ENCODE results near the gene TBC1D17.

TBC1D17 gene

GRCh38 chr19:49882643-49883042, 5.1 kb downstream of the TBC1D17 start:
- peaks cover 17% of the 10 kb centered on the region; the same call in 1 of the 2 replicates for H3K36me3 ChIP-seq (ENCODE audit: insufficient read depth, low read length)

DNA sequence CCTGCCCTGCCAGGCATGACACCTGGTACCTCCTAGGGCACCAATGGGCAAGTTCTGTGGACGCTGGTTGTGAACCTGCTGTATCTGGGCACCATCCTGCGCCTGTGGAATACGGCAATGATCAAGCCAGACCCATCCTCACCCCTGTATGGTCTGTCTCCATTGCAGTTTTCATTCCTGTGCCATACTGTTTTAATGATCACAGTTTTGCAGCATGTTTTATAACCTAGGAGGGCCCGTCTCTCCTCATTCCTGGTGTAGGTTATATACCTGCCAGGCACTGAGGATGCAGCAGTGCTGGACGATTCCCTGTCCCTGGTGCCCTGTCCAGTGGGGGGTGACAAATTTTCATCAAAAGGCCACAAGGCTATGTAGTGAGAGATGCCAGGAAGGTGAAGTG, 5.6 kb downstream of the TBC1D17 start:
- Histone ChIP-seq H3K27me3 (ENCODE audit: insufficient read depth, low read length, poor library complexity, severe bottlenecking) (no peaks in the 10 kb centered on the region), H2AFZ (ENCODE audit: low read length) (no peak overlapping the region), H3K9me3 (ENCODE audit: insufficient read depth, low read depth, low read length) (no peaks in the 10 kb centered on the region), H3K4me3 (ENCODE audit: low read length, poor library complexity, severe bottlenecking) (no peak overlapping the region), H3K36me3 (ENCODE audit: insufficient read depth, low read length) (peaks cover 17% of the 10 kb centered on the region; the same call in 1 of the 2 replicates), H4K20me1 (ENCODE audit: insufficient read depth, low read length, poor library complexity, severe bottlenecking) (peaks cover 6% of the 10 kb centered on the region), H3K9me2 (replicated peaks; ENCODE audit: low read depth, low read length) (no peaks in the 10 kb centered on the region), H3F3A (ENCODE audit: low read depth) (no peaks in the 10 kb centered on the region), H3K79me2 (ENCODE audit: insufficient read depth, low read length) (peaks cover 12% of the 10 kb centered on the region; the same call in 1 of the 2 replicates), H3K4me1 (ENCODE audit: insufficient read depth, low read length, poor library complexity, severe bottlenecking) (peaks cover 12% of the 10 kb centered on the region), H3K9ac (ENCODE audit: low read depth, low read length, poor library complexity, severe bottlenecking) (no peak overlapping the region), H3K4me2 (ENCODE audit: low read depth, low read length, poor library complexity, severe bottlenecking) (no peak overlapping the region)
- TF ChIP-seq CTCF (conservative IDR thresholded peaks at IDR 0.05; ENCODE audit: low read length) (no peak), EZH2phosphoT487 (IDR thresholded peaks at IDR 0.05; ENCODE audit: borderline replicate concordance) (no peak)

More at GRCh38 chr19:49882643-49883042, 5.1 kb downstream of the TBC1D17 start:
- Histone ChIP-seq H3K79me2 (ENCODE audit: insufficient read depth, low read length) (peaks cover 13% of the 10 kb centered on the region; the same call in 1 of the 2 replicates), H3K9ac (ENCODE audit: low read depth, low read length, poor library complexity, severe bottlenecking) (no peak overlapping the region), H3F3A (ENCODE audit: low read depth) (no peaks in the 10 kb centered on the region), H3K4me3 (ENCODE audit: low read length, poor library complexity, severe bottlenecking) (no peak overlapping the region), H4K20me1 (ENCODE audit: insufficient read depth, low read length, poor library complexity, severe bottlenecking) (peaks cover 6% of the 10 kb centered on the region), H3K9me2 (replicated peaks; ENCODE audit: low read depth, low read length) (no peaks in the 10 kb centered on the region), H3K4me2 (ENCODE audit: low read depth, low read length, poor library complexity, severe bottlenecking) (no peak overlapping the region), H3K27me3 (ENCODE audit: insufficient read depth, low read length, poor library complexity, severe bottlenecking) (no peaks in the 10 kb centered on the region), H3K9me3 (ENCODE audit: insufficient read depth, low read depth, low read length) (no peaks in the 10 kb centered on the region), H2AFZ (ENCODE audit: low read length) (no peak overlapping the region), H3K4me1 (ENCODE audit: insufficient read depth, low read length, poor library complexity, severe bottlenecking) (peaks cover 14% of the 10 kb centered on the region)
- no peak for TF ChIP-seq CTCF (conservative IDR thresholded peaks at IDR 0.05; ENCODE audit: low read length)
- TF ChIP-seq EZH2phosphoT487 (IDR thresholded peaks at IDR 0.05; ENCODE audit: borderline replicate concordance), result no peak

DNA sequence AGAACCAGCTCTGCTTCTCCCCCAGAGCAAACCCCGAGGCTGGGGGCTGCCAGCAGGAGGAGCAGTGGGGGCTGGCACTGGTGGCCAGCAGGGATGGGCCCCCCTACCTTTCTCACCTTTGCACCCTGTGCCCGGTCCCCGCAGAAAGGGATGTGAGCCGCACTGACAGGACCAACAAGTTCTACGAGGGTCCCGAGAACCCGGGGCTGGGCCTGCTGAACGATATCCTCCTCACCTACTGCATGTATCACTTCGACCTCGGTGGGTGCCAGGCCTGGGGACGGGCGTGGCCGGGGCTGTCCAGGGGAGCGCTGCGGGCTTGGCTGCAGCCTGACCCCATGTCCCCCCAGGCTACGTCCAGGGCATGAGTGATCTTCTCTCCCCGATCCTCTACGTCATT, 6.6 kb downstream of the TBC1D17 start:
- TF ChIP-seq EZH2phosphoT487 (IDR thresholded peaks at IDR 0.05; ENCODE audit: borderline replicate concordance), result no peak
- TF ChIP-seq CTCF (conservative IDR thresholded peaks at IDR 0.05; ENCODE audit: low read length), result no peak
- Histone ChIP-seq H4K20me1 (ENCODE audit: insufficient read depth, low read length, poor library complexity, severe bottlenecking) (no peaks in the 10 kb centered on the region), H3K4me2 (ENCODE audit: low read depth, low read length, poor library complexity, severe bottlenecking) (no peak overlapping the region), H3F3A (ENCODE audit: low read depth) (no peaks in the 10 kb centered on the region), H3K4me3 (ENCODE audit: low read length, poor library complexity, severe bottlenecking) (no peak overlapping the region), H3K36me3 (ENCODE audit: insufficient read depth, low read length) (peaks cover 17% of the 10 kb centered on the region; the same call in 1 of the 2 replicates), H3K27me3 (ENCODE audit: insufficient read depth, low read length, poor library complexity, severe bottlenecking) (no peaks in the 10 kb centered on the region), H3K9me2 (replicated peaks; ENCODE audit: low read depth, low read length) (no peaks in the 10 kb centered on the region), H3K9ac (ENCODE audit: low read depth, low read length, poor library complexity, severe bottlenecking) (no peak overlapping the region), H2AFZ (ENCODE audit: low read length) (no peak overlapping the region), H3K79me2 (ENCODE audit: insufficient read depth, low read length) (peaks cover 2% of the 10 kb centered on the region; the same call in 1 of the 2 replicates), H3K9me3 (ENCODE audit: insufficient read depth, low read depth, low read length) (no peaks in the 10 kb centered on the region), H3K4me1 (ENCODE audit: insufficient read depth, low read length, poor library complexity, severe bottlenecking) (peaks cover 2% of the 10 kb centered on the region)

Measured in Loucy (cell line).